AG09309 (cell line): ENCODE measurements around the gene LRMDA.

Experiments used
- DNase-seq: peaks from one replicate; pipeline ENCODE4 v3.0.0-alpha.2; 2010; ENCODE audit warnings: low read depth
- H3K4me3 ChIP-seq: 2 replicates; pipeline ENCODE4 v1.5.1; 2011; ENCODE audit warnings: mild to moderate bottlenecking, low read depth, low read length, moderate library complexity; ENCODE audit not compliant: control insufficient read depth
- CTCF ChIP-seq: IDR thresholded peaks from 2 replicates; pipeline ENCODE4 v1.5.1; 2011; ENCODE audit warnings: mild to moderate bottlenecking, low read depth, low read length, inconsistent platforms; ENCODE audit not compliant: insufficient read depth, control insufficient read depth; ENCODE audit errors: missing control alignments

Gene LRMDA

DNA sequence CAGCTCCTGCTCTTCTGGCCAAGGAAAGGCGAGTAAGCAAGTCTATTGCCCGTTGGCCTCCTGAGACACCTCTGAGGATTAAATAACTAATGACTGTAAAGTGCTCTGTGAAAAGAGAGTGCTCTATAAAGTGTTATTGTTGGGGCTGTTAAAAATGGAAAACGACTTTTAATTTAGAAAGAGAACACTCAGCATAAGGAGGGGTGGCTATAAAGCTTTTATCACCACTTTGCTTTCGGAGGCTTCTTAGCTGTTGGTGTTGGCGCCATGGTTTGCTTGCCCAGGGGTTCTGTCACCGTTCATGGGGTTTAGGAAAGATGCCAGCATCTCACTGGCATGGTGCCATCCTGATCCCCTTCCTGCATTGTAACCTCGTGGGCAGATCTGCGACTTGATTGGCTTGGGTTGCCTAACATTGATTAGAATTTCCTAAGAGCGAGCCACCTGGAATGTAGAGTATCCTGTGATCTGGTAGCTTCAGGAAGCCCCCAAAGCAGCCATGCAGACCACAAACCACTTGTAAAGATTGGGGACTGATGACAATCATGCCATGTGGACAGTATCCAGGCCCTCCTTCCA, 509.9 kb downstream of the LRMDA start:
- no peak overlapping the region for H3K4me3 ChIP-seq
- DNase-seq: no peak
- TF ChIP-seq CTCF: no peak

- no peak for TF ChIP-seq CTCF
- H3K4me3 ChIP-seq: no peak overlapping the region
- DNase-seq: no peak
Observed at GRCh38 chr10:75944061-75944460, 512.6 kb downstream of the LRMDA start.

DNA sequence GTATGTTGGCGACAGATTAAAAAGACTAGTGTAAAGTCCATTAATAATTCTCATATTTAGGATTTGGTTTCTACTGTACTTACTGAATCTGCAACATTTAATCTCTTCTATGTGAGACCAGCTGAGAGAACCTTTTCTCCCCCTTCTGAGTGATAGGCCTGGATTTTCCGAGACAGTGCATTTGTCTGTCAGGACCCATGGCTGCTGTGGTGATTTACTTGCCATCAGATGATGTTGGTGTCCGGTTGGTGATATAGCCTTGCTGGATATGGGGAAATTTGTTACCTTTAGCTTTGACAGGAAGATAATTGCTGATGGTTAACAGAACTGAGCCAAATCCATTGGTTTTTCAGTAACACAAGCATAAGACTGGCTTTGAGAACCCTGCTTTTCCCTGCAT, 517.2 kb downstream of the LRMDA start:
- no peak for TF ChIP-seq CTCF
- DNase-seq: no peak
- no peak overlapping the region for H3K4me3 ChIP-seq

- TF ChIP-seq CTCF: no peak
- H3K4me3 ChIP-seq: no peak overlapping the region
- no peak for DNase-seq
Observed at GRCh38 chr10:75950307-75950706, 518.9 kb downstream of the LRMDA start.

- DNase-seq: no peak
- H3K4me3 ChIP-seq: no peak overlapping the region
- TF ChIP-seq CTCF: no peak
Observed at GRCh38 chr10:75950997-75951589, 519.7 kb downstream of the LRMDA start.

- no peak overlapping the region for H3K4me3 ChIP-seq
- no peak for TF ChIP-seq CTCF
- no peak for DNase-seq
Observed at GRCh38 chr10:75951627-75952026, 520.2 kb downstream of the LRMDA start.
